HEK293 (cell line): Measurements from ENCODE around the gene SPOCK1.

Experiments
- CTCF ChIA-PET: fragments of 350-600 bp; formaldehyde crosslinking; extraction: SDS; loops from one replicate; lab custom pipeline; 2021; ENCODE audit warnings: antibody characterized with exemption; lab: Yijun Ruan, JAX
- POLR2A ChIA-PET: fragments of 300-600 bp; formaldehyde crosslinking; extraction: SDS; loops from one replicate; lab custom pipeline; 2020; ENCODE audit warnings: antibody characterized with exemption, inconsistent platforms; lab: Yijun Ruan, JAX
- H3K27ac ChIP-seq: fragments of 200-500 bp; sonication (Bioruptor generic); 2 replicates; pipeline ENCODE4 v1.5.1; 2014; ENCODE audit warnings: low read depth, low read length, control low read depth, inconsistent platforms; ENCODE audit errors: extremely low read depth
- H3K36me3 ChIP-seq, 2 experiments: fragments of 200-500 bp in 1 of 2; sonication (Bioruptor generic) in 1 of 2; 1 replicate in 1 of 2; 2 replicates in 1 of 2; pipeline ENCODE4 v1.5.1; 2014 to 2017; ENCODE audit warnings: inconsistent platforms in 2 of 2, low read length in 2 of 2; ENCODE audit not compliant: control insufficient read depth in 2 of 2, insufficient read depth in 1 of 2
- H3K4me1 ChIP-seq: fragments of 200-500 bp; sonication (Bioruptor generic); 2 replicates; pipeline ENCODE4 v1.5.1; 2014; ENCODE audit warnings: mild to moderate bottlenecking, low read length, inconsistent platforms; ENCODE audit not compliant: control insufficient read depth, insufficient read depth
- H3K4me3 ChIP-seq: 2 replicates; pipeline ENCODE4 v1.5.1; 2011; ENCODE audit warnings: low read depth, mild to moderate bottlenecking, control low read depth, low read length, moderate library complexity
- H3K9me3 ChIP-seq: fragments of 200-500 bp; sonication (Bioruptor generic); 2 replicates; pipeline ENCODE4 v1.5.1; 2014; ENCODE audit warnings: low read depth, low read length, inconsistent platforms; ENCODE audit not compliant: control insufficient read depth, insufficient read depth
- HIC1 ChIP-seq: fragments of 450-650 bp; formaldehyde crosslinking; IDR thresholded peaks from 2 replicates; pipeline ENCODE4 v1.5.1; 2016; ENCODE audit warnings: missing biosample characterization, missing genetic modification characterization
- INSM2 ChIP-seq: fragments of 450-650 bp; formaldehyde crosslinking; IDR thresholded peaks from 2 replicates; pipeline ENCODE4 v1.5.1; 2016; ENCODE audit warnings: missing biosample characterization, missing genetic modification characterization
- MZF1 ChIP-seq: fragments of 450-650 bp; formaldehyde crosslinking; IDR thresholded peaks from 2 replicates; pipeline ENCODE4 v1.5.1; 2017; ENCODE audit warnings: missing biosample characterization, missing genetic modification characterization, borderline replicate concordance
- OSR2 ChIP-seq: fragments of 450-650 bp; formaldehyde crosslinking; IDR thresholded peaks from 2 replicates; pipeline ENCODE4 v1.5.1; 2016; ENCODE audit warnings: missing biosample characterization, missing genetic modification characterization
- RBAK ChIP-seq: fragments of 450-650 bp; formaldehyde crosslinking; IDR thresholded peaks from 2 replicates; pipeline ENCODE4 v1.5.1; 2016; ENCODE audit warnings: missing biosample characterization, missing genetic modification characterization
- REPIN1 ChIP-seq: fragments of 450-650 bp; formaldehyde crosslinking; IDR thresholded peaks from 2 replicates; pipeline ENCODE4 v1.5.1; 2017; ENCODE audit warnings: missing biosample characterization, missing genetic modification characterization, low read depth
- SCRT1 ChIP-seq: fragments of 450-650 bp; formaldehyde crosslinking; IDR thresholded peaks from 2 replicates; pipeline ENCODE4 v1.5.1; 2016; ENCODE audit warnings: missing biosample characterization, missing genetic modification characterization, borderline replicate concordance
- ZBTB20 ChIP-seq: fragments of 450-650 bp; formaldehyde crosslinking; IDR thresholded peaks from 2 replicates; pipeline ENCODE4 v1.5.1; 2016; ENCODE audit warnings: missing biosample characterization, missing genetic modification characterization
- ZNF140 ChIP-seq: fragments of 450-650 bp; formaldehyde crosslinking; IDR thresholded peaks from 2 replicates; pipeline ENCODE4 v1.5.1; 2016; ENCODE audit warnings: missing biosample characterization, missing genetic modification characterization
- ZNF23 ChIP-seq: fragments of 450-650 bp; formaldehyde crosslinking; IDR thresholded peaks from 2 replicates; pipeline ENCODE4 v1.5.1; 2016; ENCODE audit warnings: missing biosample characterization, missing genetic modification characterization, borderline replicate concordance
- ZNF280D ChIP-seq: fragments of 450-650 bp; formaldehyde crosslinking; IDR thresholded peaks from 2 replicates; pipeline ENCODE4 v1.5.1; 2016; ENCODE audit warnings: missing biosample characterization, missing genetic modification characterization
- ZNF335 ChIP-seq: fragments of 450-650 bp; formaldehyde crosslinking; conservative IDR thresholded peaks from 2 replicates; pipeline ENCODE4 v1.5.1; 2016; ENCODE audit warnings: missing biosample characterization, missing genetic modification characterization
- ZNF350 ChIP-seq: fragments of 450-650 bp; formaldehyde crosslinking; IDR thresholded peaks from 2 replicates; pipeline ENCODE4 v1.5.0; 2017; ENCODE audit warnings: missing biosample characterization, mild to moderate bottlenecking, missing genetic modification characterization
- ZNF449 ChIP-seq: fragments of 450-650 bp; formaldehyde crosslinking; IDR thresholded peaks from 2 replicates; pipeline ENCODE4 v1.5.1; 2017; ENCODE audit warnings: missing biosample characterization, mild to moderate bottlenecking, missing genetic modification characterization, moderate library complexity
- ZNF518A ChIP-seq: fragments of 450-650 bp; formaldehyde crosslinking; conservative IDR thresholded peaks from 2 replicates; pipeline ENCODE4 v1.5.1; 2016; ENCODE audit warnings: low read depth, missing biosample characterization, missing genetic modification characterization
- ZNF561 ChIP-seq: fragments of 450-650 bp; IDR thresholded peaks from 2 replicates; pipeline ENCODE4 v1.5.1; 2018; ENCODE audit warnings: missing biosample characterization, missing genetic modification characterization, borderline replicate concordance
- ZNF623 ChIP-seq: fragments of 450-650 bp; formaldehyde crosslinking; IDR thresholded peaks from 2 replicates; pipeline ENCODE4 v1.5.1; 2016; ENCODE audit warnings: missing biosample characterization, missing genetic modification characterization
- ZNF639 ChIP-seq: fragments of 450-650 bp; formaldehyde crosslinking; IDR thresholded peaks from 2 replicates; pipeline ENCODE4 v1.5.1; 2016; ENCODE audit warnings: missing biosample characterization, missing genetic modification characterization
- ZSCAN18 ChIP-seq: fragments of 450-650 bp; formaldehyde crosslinking; IDR thresholded peaks from 2 replicates; pipeline ENCODE4 v1.5.1; 2016; ENCODE audit warnings: missing biosample characterization, missing genetic modification characterization

Gene SPOCK1

GRCh38 chr5:137070521-137070920 is 428.6 kb downstream of the SPOCK1 start (continued):
- TF ChIP-seq ZNF518A (tag by site-specific recombination) (no peak), OSR2 (tag by site-specific recombination) (no peak), ZNF140 (tag by site-specific recombination) (no peak)

- Histone ChIP-seq H3K36me3 (no peaks in the 10 kb centered on the region), H3K4me3 (no peak overlapping the region), H3K4me1 (no peaks in the 10 kb centered on the region), H3K9me3 (no peaks in the 10 kb centered on the region), H3K27ac (no peak overlapping the region)
- ChIA-PET CTCF (interaction anchor here (0.6 kb wide), 1 partner anchor 16 kb away, joined by 3 read pairs; no protein-coding TSS in a partner anchor), POLR2A (no interaction called here)
- no peak for TF ChIP-seq ZNF449 (tag by site-specific recombination)
- TF ChIP-seq ZNF280D (tag by site-specific recombination): no peak
- TF ChIP-seq REPIN1 (tag by site-specific recombination): no peak
- TF ChIP-seq ZNF623 (tag by site-specific recombination): no peak
- TF ChIP-seq RBAK: no peak
- TF ChIP-seq HIC1 (tag by site-specific recombination): no peak
- no peak for TF ChIP-seq ZNF140 (tag by site-specific recombination)
- TF ChIP-seq ZNF350 (tag by site-specific recombination): no peak
- no peak for TF ChIP-seq ZNF561 (tag by site-specific recombination)
- TF ChIP-seq MZF1 (tag by site-specific recombination): no peak
- no peak for TF ChIP-seq ZBTB20 (tag by site-specific recombination)
- no peak for TF ChIP-seq SCRT1 (tag by site-specific recombination)
- TF ChIP-seq ZNF335 (tag by site-specific recombination): no peak
- TF ChIP-seq ZNF639 (tag by site-specific recombination): no peak
- TF ChIP-seq ZSCAN18: no peak
- TF ChIP-seq ZNF23 (tag by site-specific recombination): no peak
- no peak for TF ChIP-seq INSM2
These were observed 429.8 kb downstream of the SPOCK1 start for GRCh38 chr5:137069358-137069757.
